Activated T-cell treated with anti-CD3 and anti-CD28 coated beads, Interleukin-2, amount 50 U/mL, for 72 hours (primary cell): Measurements from ENCODE around the gene SLC35E1. TPM values are rescaled to one million over a fixed set of nuclear protein-coding genes. Genes with fewer than 3 reads are reported as not detected.

Experiments
- ATAC-seq, 2 donors: fragments of 150-1000 bp; cut with Tn5 transposase; replicated peaks in 1 of 2; 2 replicates each; pipeline ENCODE4 v1.10.0; 2021; ENCODE audit warnings: moderate library complexity in 2 of 2, mild to moderate bottlenecking in 1 of 2
- DNase-seq, 2 donors: peaks; one replicate each; pipeline ENCODE4 v3.0.0; 2021 to 2022; ENCODE audit warnings: mixed read lengths in 1 of 2
- H3K27ac Mint-ChIP-seq: one replicate; pipeline ENCODE4 v1.8.0; 2022; ENCODE audit warnings: mild to moderate bottlenecking, moderate library complexity, mixed read lengths
- H3K27me3 Mint-ChIP-seq: one replicate; pipeline ENCODE4 v1.8.0; 2022; ENCODE audit warnings: low read depth, mixed read lengths
- H3K36me3 Mint-ChIP-seq, 2 donors: one replicate each; pipeline ENCODE4 v1.8.0; 2022; ENCODE audit warnings: mixed read lengths in 2 of 2, mild to moderate bottlenecking in 1 of 2; ENCODE audit not compliant: insufficient read depth in 2 of 2
- H3K4me1 Mint-ChIP-seq: one replicate; pipeline ENCODE4 v1.8.0; 2022; ENCODE audit warnings: low read depth, mixed read lengths
- H3K4me3 Mint-ChIP-seq, 2 donors: one replicate each; pipeline ENCODE4 v1.8.0; 2022; ENCODE audit warnings: mild to moderate bottlenecking in 2 of 2, mixed read lengths in 2 of 2, moderate library complexity in 2 of 2
- H3K9me3 Mint-ChIP-seq, 2 donors: one replicate each; pipeline ENCODE4 v1.8.0; 2022; ENCODE audit warnings: mixed read lengths in 2 of 2
- total RNA-seq, 2 donors: library from RNA; stranded (reverse); gene quantifications; one replicate each; pipeline ENCODE4 v1.2.3, GENCODE V29; 2022

SLC35E1 gene
- total RNA-seq, 2 donors from 2014 or later = 36.5 to 39.5 TPM

- no peak for DNase-seq
- H3K27ac Mint-ChIP-seq = peak overlapping the region; percentile 9
- no peak overlapping the region for H3K4me3 Mint-ChIP-seq
- H3K4me1 Mint-ChIP-seq = peaks cover 88% of the 10 kb centered on the region
- H3K27me3 Mint-ChIP-seq = no peaks in the 10 kb centered on the region
- ATAC-seq = no peak
- no peaks in the 10 kb centered on the region for H3K9me3 Mint-ChIP-seq
- H3K36me3 Mint-ChIP-seq = no peaks in the 10 kb centered on the region
These were observed 21.0 kb upstream of the SLC35E1 start for GRCh38 chr19:16593181-16593580.

DNA sequence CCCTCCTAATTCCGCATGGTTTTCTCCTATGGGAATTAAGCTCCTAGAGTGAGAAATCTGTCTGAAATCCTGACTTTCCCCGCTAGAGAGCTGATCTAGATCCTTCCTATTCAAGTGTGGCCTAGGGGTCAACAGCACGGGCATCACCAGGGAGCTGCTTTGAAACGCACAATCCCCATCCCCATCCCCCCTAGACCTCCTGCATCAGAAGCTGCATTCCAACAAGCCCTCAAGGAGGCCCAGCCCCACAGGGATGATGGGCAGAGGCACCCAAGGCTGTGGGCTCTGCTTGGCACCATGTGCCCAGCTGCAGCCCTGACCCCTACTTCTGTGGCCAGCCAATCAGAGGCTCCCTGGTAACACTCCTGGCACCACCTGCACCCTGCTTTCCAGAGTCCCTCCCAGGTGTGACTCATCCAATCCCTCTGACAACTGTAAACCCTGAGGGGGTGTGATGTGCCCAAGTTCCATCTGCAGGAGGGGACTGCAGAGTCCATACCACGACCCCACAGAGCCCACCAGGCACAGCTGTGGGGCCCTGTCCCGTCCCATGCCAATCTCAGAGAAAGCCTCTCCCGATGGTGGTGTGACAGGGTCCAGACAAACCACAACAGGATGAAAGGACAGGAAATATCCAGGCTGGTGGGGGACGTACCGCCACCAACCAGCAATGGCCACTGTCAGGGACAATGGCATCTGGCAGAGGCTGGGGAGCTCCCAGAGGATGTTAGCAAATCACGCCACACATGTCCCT lies 19.8 kb upstream of the SLC35E1 start:
- peaks cover 92% of the 10 kb centered on the region for H3K4me1 Mint-ChIP-seq
- no peaks in the 10 kb centered on the region for H3K27me3 Mint-ChIP-seq
- H3K36me3 Mint-ChIP-seq = no peaks in the 10 kb centered on the region
- no peak overlapping the region for H3K4me3 Mint-ChIP-seq
- no peak overlapping the region for H3K27ac Mint-ChIP-seq
- DNase-seq (no peak), ATAC-seq (no peak)
- no peaks in the 10 kb centered on the region for H3K9me3 Mint-ChIP-seq

GRCh38 chr19:16590876-16591802 lies 18.9 kb upstream of the SLC35E1 start:
- Mint-ChIP-seq H3K27ac (no peak overlapping the region), H3K4me3 (no peak overlapping the region), H3K36me3 (no peaks in the 10 kb centered on the region), H3K4me1 (peaks cover 92% of the 10 kb centered on the region), H3K27me3 (no peaks in the 10 kb centered on the region), H3K9me3 (no peaks in the 10 kb centered on the region)
- DNase-seq = no peak
- ATAC-seq = no peak

DNA sequence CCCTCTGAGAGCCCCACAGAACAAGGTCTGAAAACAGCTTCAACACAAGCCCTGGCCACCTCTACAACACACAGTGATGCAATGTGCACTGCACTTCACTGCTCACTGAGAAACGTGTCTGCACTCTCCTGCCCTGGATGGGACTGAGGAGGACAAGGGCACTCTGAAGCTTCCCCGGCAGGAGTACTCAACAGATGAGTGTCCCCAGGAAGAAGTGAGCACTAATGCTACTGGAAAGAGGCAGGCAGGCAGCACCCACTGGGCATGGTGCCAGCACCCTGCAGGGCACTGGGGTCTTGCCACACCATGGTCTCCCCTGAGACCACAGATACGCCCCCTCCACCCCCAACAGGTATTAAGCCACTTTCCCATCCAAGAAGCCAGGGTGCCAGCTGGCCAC lies 17.7 kb upstream of the SLC35E1 start:
- Mint-ChIP-seq H3K27me3 (no peaks in the 10 kb centered on the region), H3K27ac (no peak overlapping the region), H3K4me1 (peaks cover 92% of the 10 kb centered on the region), H3K9me3 (no peaks in the 10 kb centered on the region), H3K4me3 (peak overlapping the region in 1 of 2 donors; percentile 29), H3K36me3 (peaks cover 0 to 3% of the 10 kb centered on the region in 2 donors)
- ATAC-seq (no peak), DNase-seq (no peak)

DNA sequence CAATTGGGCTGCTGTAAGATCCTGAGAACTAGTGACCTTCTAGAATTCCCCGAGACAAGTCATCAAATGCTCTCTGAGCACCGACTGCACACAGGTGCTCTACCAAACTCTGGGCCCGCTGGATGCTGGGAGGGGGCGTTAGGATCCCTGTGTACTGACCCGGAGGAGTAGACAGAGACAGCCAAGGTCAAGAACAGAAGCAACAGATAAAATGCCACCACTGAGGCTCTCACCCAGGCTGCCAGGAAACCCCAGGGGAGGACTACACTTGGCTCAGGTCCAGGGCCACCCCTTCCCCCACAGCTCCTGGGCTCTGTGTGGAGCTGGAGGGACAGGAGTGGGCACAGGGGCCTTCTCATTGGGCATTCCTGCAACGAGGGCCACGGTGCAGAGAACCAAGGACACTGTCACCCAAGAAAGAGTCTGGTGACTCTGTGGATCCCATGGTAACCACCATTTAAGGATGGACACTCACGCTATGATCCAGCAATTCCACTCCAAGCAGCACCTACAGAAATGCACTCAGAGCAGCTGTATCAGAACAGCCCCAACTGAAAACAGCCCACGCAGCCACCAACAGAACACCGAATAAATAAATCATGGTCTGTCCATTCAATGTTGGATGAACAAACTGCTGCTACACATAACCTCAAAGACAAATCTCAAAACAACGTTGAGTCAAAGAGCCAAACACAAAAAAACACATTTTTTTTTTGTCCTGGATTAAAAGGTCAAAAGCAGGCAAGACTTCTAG lies 16.8 kb upstream of the SLC35E1 start:
- Mint-ChIP-seq H3K27me3 (no peaks in the 10 kb centered on the region), H3K4me3 (peak overlapping the region; percentile 89 to 95), H3K4me1 (peaks cover 92% of the 10 kb centered on the region), H3K27ac (peak overlapping the region; percentile 82), H3K9me3 (no peaks in the 10 kb centered on the region), H3K36me3 (peaks cover 0 to 3% of the 10 kb centered on the region in 2 donors)
- DNase-seq = peak; percentile 19 to 35
- peak in 1 of 2 donors; percentile 9 for ATAC-seq

DNA sequence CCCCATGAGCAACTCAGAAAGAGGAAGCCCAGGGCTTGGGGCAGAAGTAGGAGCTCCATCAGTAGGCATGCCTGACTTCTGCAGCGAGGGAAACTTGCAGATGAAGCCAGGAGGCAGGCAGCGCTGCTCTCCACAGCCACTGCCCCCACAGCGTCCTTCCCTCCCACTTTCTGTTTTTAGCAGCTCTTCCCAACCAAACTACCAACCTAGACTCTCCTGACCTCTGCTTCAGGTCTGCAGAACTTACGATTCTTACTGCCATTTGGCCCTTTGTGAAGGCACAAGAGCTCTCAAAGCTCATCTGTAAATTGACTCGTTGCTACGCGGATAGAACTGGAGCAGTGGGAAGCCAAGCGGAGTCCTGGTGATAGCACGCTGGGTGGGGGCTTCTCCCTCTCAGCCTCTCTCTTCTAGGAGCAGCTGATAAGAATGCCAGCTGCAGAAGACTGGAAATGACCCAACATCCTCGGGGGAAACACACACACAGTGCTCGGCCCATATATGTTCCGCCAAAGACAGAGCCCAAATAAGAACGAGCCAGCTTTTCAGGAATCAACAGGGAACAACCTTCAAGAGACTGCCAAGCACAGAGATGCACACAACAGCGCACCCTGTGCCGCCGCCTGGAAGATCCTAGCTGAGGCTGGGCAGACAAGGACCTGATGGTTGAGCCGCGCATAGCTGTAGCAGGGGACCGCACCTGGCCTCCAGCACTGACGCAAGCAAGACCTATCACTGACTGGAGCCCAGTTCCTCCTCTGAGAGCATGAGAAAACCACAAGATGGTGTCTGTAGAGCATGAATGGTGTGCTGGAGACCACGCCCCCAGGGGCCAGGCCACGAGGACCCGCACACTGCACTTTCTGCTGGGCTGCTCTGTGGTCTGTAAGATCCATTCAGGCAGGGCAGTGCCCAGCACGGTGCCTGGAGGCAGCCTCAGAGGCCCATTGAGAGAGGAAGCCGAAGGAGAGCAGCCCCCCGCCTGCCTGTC lies 15.9 kb upstream of the SLC35E1 start:
- peaks cover 0 to 3% of the 10 kb centered on the region in 2 donors for H3K36me3 Mint-ChIP-seq
- peak; percentile 80 to 81 for DNase-seq
- peak; percentile 71 to 73 for ATAC-seq

DNA sequence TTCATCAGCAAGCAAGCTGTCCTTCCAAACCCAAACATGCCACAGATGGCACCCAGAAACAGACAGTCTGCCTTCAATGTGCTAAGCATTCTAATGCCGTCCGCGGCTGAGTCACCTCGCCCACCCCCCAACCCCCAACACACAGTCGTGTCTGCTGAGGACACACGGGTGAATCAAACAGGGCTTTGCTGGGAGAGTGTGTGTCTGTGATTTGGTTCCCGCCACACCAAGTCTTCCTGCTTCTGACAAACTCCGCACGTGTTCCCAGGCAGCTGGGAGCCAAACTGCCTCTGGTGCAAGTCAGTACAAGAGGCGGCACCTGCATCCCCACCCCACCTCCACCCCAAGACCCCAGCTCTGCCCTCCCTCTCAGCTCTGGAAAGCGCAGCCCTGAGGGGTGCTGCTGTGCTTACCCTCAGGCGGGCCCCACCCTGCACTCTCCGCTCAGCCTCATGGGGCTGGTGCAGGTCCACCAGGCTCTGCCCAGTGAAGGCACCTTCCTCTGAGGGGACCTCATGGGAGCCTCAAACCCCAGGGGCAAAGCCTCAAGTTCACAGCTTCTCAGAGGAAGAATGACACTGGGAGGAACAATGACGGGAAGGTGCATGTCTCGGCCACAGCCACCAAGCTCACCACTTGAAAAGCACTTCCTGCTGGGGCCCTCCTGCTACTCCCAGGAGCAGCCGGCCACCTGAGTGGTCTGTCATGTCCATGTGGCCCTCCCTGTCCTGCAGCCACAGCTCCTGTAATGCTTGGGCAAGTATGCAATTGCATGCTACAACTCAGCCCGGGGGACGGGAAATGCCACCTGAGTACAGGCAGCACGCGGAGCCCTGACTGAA lies 15.0 kb upstream of the SLC35E1 start:
- peak overlapping the region; percentile 89 to 95 for H3K4me3 Mint-ChIP-seq
- peak overlapping the region; percentile 72 for H3K27ac Mint-ChIP-seq
- no peaks in the 10 kb centered on the region for H3K27me3 Mint-ChIP-seq
- DNase-seq (peak; percentile 68 to 69), ATAC-seq (peak; percentile 14 to 20)
- H3K9me3 Mint-ChIP-seq = no peaks in the 10 kb centered on the region
- H3K4me1 Mint-ChIP-seq = peaks cover 91% of the 10 kb centered on the region
- H3K36me3 Mint-ChIP-seq = peaks cover 0 to 3% of the 10 kb centered on the region in 2 donors

More for the DNA sequence above, 15.9 kb upstream of the SLC35E1 start:
- Mint-ChIP-seq H3K4me3 (peak overlapping the region; percentile 89 to 95), H3K4me1 (peaks cover 92% of the 10 kb centered on the region), H3K27ac (peak overlapping the region; percentile 82), H3K9me3 (no peaks in the 10 kb centered on the region), H3K27me3 (no peaks in the 10 kb centered on the region)

DNA sequence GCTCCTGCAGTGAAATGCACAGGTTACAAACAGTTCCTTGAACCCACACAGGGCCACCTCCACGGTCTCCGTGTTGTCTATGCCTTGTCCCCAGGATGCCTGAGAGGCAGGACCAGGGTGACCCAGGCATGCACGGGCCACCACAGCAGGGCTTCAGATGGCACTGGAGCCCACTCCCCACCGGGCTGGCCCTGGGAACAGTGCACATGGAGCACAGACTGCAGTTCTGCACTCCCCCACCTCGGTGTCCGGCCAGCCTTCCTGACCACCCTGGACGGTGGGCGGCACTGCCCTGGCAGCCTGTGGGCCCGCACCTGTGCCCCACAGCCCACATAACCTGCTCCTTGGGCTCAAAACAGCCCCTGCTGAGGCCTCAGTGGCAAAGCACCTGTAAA lies 14.3 kb upstream of the SLC35E1 start:
- ATAC-seq = no peak
- no peaks in the 10 kb centered on the region for H3K27me3 Mint-ChIP-seq
- H3K4me3 Mint-ChIP-seq = peak overlapping the region; percentile 89 to 95
- DNase-seq = no peak
- H3K36me3 Mint-ChIP-seq = peaks cover 0 to 5% of the 10 kb centered on the region in 2 donors
- H3K27ac Mint-ChIP-seq = peak overlapping the region; percentile 93
- H3K9me3 Mint-ChIP-seq = no peaks in the 10 kb centered on the region
- H3K4me1 Mint-ChIP-seq = peaks cover 91% of the 10 kb centered on the region

DNA sequence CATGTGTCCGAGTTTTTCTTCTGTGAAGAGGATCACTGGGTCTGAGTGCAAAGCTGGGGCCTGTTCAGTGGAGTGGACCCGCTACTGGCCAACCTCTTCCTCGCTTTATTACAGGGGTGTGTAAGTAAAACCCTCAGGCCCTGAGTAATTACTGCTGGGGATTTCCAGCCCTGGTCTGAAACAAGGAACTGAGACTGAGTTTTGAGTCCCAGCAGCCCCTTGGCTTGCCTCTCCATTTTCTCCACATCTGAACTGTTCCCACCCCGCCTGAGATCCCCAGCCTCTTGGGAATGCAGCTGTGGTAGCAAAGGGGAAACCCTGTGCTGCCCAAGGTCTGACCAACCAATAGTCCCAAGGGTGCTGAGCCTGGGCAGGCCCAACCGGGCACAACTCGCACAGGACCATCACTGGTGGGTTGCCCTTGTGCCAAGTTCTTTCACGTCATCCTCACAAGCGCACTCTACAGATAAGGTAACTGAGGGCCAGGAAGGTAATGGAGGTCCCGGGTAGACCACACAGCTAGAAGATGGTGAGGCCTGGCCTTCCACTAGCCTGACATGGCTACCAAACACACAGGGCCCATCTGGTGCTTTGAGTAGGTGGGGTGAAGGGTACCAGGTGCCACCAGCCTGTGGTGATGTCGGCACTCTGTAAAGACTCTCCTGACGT lies 13.7 kb upstream of the SLC35E1 start:
- Mint-ChIP-seq H3K4me3 (peak overlapping the region; percentile 89 to 95), H3K27me3 (no peaks in the 10 kb centered on the region), H3K36me3 (peaks cover 0 to 5% of the 10 kb centered on the region in 2 donors), H3K4me1 (peaks cover 91% of the 10 kb centered on the region), H3K9me3 (no peaks in the 10 kb centered on the region), H3K27ac (peak overlapping the region; percentile 93)
- DNase-seq = peak; percentile 67 to 71
- ATAC-seq = peak; percentile 30 to 35

DNA sequence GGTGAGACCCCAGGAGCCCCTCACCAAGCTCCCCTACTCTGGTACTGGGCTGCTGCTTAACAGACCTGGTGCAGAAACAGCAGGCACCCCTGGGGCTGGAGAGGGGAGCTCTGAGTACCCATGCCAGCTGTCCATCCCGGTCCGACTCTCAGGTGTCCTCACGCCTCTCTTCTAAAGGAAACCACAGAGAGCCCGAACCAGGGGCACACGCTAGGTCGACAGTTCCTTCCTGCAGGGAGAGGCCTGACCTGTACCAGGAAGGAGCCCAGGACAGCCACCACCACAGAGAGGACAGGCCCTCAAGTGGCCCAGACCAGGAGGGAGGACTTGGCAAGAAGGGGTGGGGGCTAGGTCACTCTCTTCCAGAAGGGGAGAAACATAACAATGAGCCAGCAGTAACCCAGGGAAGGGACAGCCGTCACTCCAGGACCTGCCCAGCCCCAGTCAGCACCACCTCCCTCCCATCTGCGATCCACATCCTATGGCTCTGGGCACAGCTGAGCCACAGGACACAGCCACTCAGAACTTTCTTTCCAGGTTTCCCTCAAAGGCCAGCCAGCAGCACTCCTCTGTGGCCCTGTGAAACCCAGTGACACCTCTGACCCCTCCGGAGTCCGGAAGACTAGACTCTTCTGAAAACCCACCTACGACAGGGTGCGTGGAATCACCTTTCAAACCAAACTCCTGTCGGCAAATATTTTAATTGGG lies 13.0 kb upstream of the SLC35E1 start:
- peak overlapping the region; percentile 93 for H3K27ac Mint-ChIP-seq
- H3K36me3 Mint-ChIP-seq = peaks cover 0 to 5% of the 10 kb centered on the region in 2 donors
- no peaks in the 10 kb centered on the region for H3K9me3 Mint-ChIP-seq
- H3K27me3 Mint-ChIP-seq = no peaks in the 10 kb centered on the region
- ATAC-seq (no peak), DNase-seq (peak in 1 of 2 donors; percentile 20)
- peak overlapping the region; percentile 89 to 95 for H3K4me3 Mint-ChIP-seq
- H3K4me1 Mint-ChIP-seq = peaks cover 90% of the 10 kb centered on the region
